KG1 (cell line): ENCODE data around the gene THAP8.

Experiments
- DNase-seq: peaks from one replicate; lab custom pipeline; 2025; lab: John Stamatoyannopoulos, UW

Gene THAP8

GRCh38 chr19:35993923-35994598 lies 60.0 kb downstream of the THAP8 start:
- DNase-seq = no peak

- no peak for DNase-seq
Observed at GRCh38 chr19:35992907-35993765, 60.9 kb downstream of the THAP8 start.

GRCh38 chr19:35991731-35992450 lies 62.2 kb downstream of the THAP8 start:
- no peak for DNase-seq

GRCh38 chr19:35990771-35991730 lies 63.0 kb downstream of the THAP8 start:
- no peak for DNase-seq

- DNase-seq = no peak
Observed at GRCh38 chr19:35990156-35990555, 63.9 kb downstream of the THAP8 start.

GRCh38 chr19:35988824-35989223 lies 65.3 kb downstream of the THAP8 start:
- no peak for DNase-seq

- no peak for DNase-seq
Observed at GRCh38 chr19:35987571-35987896, 66.6 kb downstream of the THAP8 start.

- DNase-seq = no peak
Observed at GRCh38 chr19:35986664-35987570, 67.2 kb downstream of the THAP8 start.

- no peak for DNase-seq
Observed at GRCh38 chr19:35986111-35986510, 68.0 kb downstream of the THAP8 start.
